OCI-LY7 (cell line): ENCODE data around the gene ZC2HC1B.
"Not testable (repeated sequence)": the region's sequence is repeated elsewhere in the genome, so short reads cannot be mapped to it uniquely, and the experiment has no call there.

Source experiments
- EZH2phosphoT487 ChIP-seq: fragments of 200-600 bp; sonication (generic); IDR thresholded peaks from 2 replicates; pipeline ENCODE4 v1.6.1; 2018; ENCODE audit warnings: low read depth, borderline replicate concordance, mild to moderate bottlenecking, mixed run types, antibody characterized with exemption, low read length, moderate library complexity, mixed read lengths
- TF ChIP-seq, protein P1 (sequence below): fragments of 200-600 bp; sonication (generic); conservative IDR thresholded peaks from 2 replicates; pipeline ENCODE4 v1.5.1; 2014; ENCODE audit warnings: mild to moderate bottlenecking, antibody characterized with exemption, low read length, moderate library complexity, mixed read lengths

DNA sequence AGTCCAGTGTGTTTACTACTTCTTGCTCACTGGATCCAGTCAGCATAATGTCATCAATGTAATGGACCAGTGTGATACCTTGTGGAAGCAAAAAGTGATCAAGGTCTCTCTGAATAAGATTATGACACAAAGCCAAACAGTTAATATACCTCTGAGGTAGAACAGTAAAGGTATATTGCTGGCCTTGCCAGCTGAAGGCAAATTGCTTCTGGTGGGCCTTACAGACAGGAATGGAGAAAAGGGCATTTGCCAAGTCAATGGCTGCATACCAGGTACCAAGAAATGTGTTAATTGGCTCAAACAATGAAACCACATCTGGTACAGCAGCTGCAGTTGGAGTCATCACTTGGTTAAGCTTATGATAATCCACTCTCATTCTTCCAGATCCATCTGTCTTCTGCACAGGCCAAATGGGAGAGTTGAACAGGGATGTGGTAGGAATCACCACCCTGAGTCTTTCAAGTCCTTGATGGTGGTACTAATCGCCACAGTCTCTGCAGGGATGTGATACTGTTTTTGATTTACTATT lies 7.0 kb downstream of the ZC2HC1B start:
- TF ChIP-seq, protein P1, sequence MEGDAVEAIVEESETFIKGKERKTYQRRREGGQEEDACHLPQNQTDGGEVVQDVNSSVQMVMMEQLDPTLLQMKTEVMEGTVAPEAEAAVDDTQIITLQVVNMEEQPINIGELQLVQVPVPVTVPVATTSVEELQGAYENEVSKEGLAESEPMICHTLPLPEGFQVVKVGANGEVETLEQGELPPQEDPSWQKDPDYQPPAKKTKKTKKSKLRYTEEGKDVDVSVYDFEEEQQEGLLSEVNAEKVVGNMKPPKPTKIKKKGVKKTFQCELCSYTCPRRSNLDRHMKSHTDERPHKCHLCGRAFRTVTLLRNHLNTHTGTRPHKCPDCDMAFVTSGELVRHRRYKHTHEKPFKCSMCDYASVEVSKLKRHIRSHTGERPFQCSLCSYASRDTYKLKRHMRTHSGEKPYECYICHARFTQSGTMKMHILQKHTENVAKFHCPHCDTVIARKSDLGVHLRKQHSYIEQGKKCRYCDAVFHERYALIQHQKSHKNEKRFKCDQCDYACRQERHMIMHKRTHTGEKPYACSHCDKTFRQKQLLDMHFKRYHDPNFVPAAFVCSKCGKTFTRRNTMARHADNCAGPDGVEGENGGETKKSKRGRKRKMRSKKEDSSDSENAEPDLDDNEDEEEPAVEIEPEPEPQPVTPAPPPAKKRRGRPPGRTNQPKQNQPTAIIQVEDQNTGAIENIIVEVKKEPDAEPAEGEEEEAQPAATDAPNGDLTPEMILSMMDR, result not testable (repeated sequence)
- not testable (repeated sequence) for TF ChIP-seq EZH2phosphoT487
